Measurements from ENCODE around the gene ACAP3.

The ACAP3 gene

GRCh38 chr1:1280782-1281481, 26.8 kb downstream of the ACAP3 start:
- in situ Hi-C loops (cut with MboI; ENCODE audit: low sequenced_read_pairs) = no loop called here
- H3K9me3 ChIP-seq = peaks cover 9% of the 10 kb centered on the region; the same call in 1 of the 2 replicates
- no peak for DNase-seq (ENCODE audit: low spot score in 2 of 2)
- no peaks in the 10 kb centered on the region for H3K27me3 ChIP-seq (ENCODE audit: low read depth)
- no peaks in the 10 kb centered on the region for H3K36me3 ChIP-seq (replicated peaks)
- H3K4me1 ChIP-seq = no peaks in the 10 kb centered on the region
- no peak overlapping the region for H3K4me3 ChIP-seq

GRCh38 chr1:1279028-1279427, 28.7 kb downstream of the ACAP3 start:
- no peaks in the 10 kb centered on the region for H3K27me3 ChIP-seq (ENCODE audit: low read depth)
- H3K4me3 ChIP-seq = no peak overlapping the region
- DNase-seq (ENCODE audit: low spot score in 2 of 2) = no peak
- peaks cover 5% of the 10 kb centered on the region; the same call in 1 of the 2 replicates for H3K4me1 ChIP-seq
- H3K36me3 ChIP-seq (replicated peaks) = no peaks in the 10 kb centered on the region
- in situ Hi-C loops (cut with MboI; ENCODE audit: low sequenced_read_pairs) = no loop called here
- H3K9me3 ChIP-seq = peaks cover 14% of the 10 kb centered on the region; the same call in 1 of the 2 replicates

- no peaks in the 10 kb centered on the region for H3K36me3 ChIP-seq (replicated peaks)
- peaks cover 5% of the 10 kb centered on the region; the same call in 1 of the 2 replicates for H3K4me1 ChIP-seq
- peaks cover 14% of the 10 kb centered on the region; the same call in 1 of the 2 replicates for H3K9me3 ChIP-seq
- H3K27me3 ChIP-seq (ENCODE audit: low read depth) = no peaks in the 10 kb centered on the region
- DNase-seq (ENCODE audit: low spot score in 2 of 2) = no peak
- no peak overlapping the region for H3K4me3 ChIP-seq
- in situ Hi-C loops (cut with MboI; ENCODE audit: low sequenced_read_pairs) = no loop called here
Measured at GRCh38 chr1:1278620-1279019, 29.1 kb downstream of the ACAP3 start.

GRCh38 chr1:1275836-1276235, 31.9 kb downstream of the ACAP3 start:
- Histone ChIP-seq H3K9me3 (peaks cover 14% of the 10 kb centered on the region; the same call in 1 of the 2 replicates), H3K27me3 (ENCODE audit: low read depth) (no peaks in the 10 kb centered on the region), H3K4me3 (no peak overlapping the region), H3K4me1 (peaks cover 15% of the 10 kb centered on the region), H3K36me3 (replicated peaks) (peaks cover 8% of the 10 kb centered on the region)
- DNase-seq (ENCODE audit: low spot score in 2 of 2) = no peak
- in situ Hi-C loops (cut with MboI; ENCODE audit: low sequenced_read_pairs) = no loop called here

GRCh38 chr1:1274931-1275431, 32.7 kb downstream of the ACAP3 start:
- DNase-seq (ENCODE audit: low spot score in 2 of 2) = no peak
- peaks cover 16% of the 10 kb centered on the region for H3K36me3 ChIP-seq (replicated peaks)
- no peaks in the 10 kb centered on the region for H3K27me3 ChIP-seq (ENCODE audit: low read depth)
- in situ Hi-C loops (cut with MboI; ENCODE audit: low sequenced_read_pairs) = no loop called here
- H3K9me3 ChIP-seq = peaks cover 14% of the 10 kb centered on the region; the same call in 1 of the 2 replicates
- H3K4me1 ChIP-seq = peaks cover 17% of the 10 kb centered on the region
- no peak overlapping the region; the same call in 1 of the 2 replicates for H3K4me3 ChIP-seq

- H3K27me3 ChIP-seq (ENCODE audit: low read depth) = no peaks in the 10 kb centered on the region
- in situ Hi-C loops (cut with MboI; ENCODE audit: low sequenced_read_pairs) = no loop called here
- peaks cover 21% of the 10 kb centered on the region for H3K36me3 ChIP-seq (replicated peaks)
- H3K4me3 ChIP-seq = peak overlapping the region; percentile 81
- peaks cover 17% of the 10 kb centered on the region for H3K4me1 ChIP-seq
- no peak for DNase-seq (ENCODE audit: low spot score in 2 of 2)
- peaks cover 14% of the 10 kb centered on the region; the same call in 1 of the 2 replicates for H3K9me3 ChIP-seq
Measured at GRCh38 chr1:1274299-1274930, 33.3 kb downstream of the ACAP3 start.

- Histone ChIP-seq H3K36me3 (replicated peaks) (peaks cover 21% of the 10 kb centered on the region), H3K9me3 (peaks cover 14% of the 10 kb centered on the region; the same call in 1 of the 2 replicates), H3K4me1 (peaks cover 17% of the 10 kb centered on the region), H3K27me3 (ENCODE audit: low read depth) (no peaks in the 10 kb centered on the region), H3K4me3 (peak within 1 kb of the TSS; percentile 81)
- peak; percentile 78 to 97 for DNase-seq (ENCODE audit: low spot score in 2 of 2)
- in situ Hi-C loops (cut with MboI; ENCODE audit: low sequenced_read_pairs) = no loop called here
Measured at GRCh38 chr1:1273512-1274298, 34.0 kb downstream of the ACAP3 start, which contains the start of gene UBE2J2. UBE2J2 (minus strand) TSS chr1:1273854; CDS start chr1:1267992, 5,862 bp downstream.

- H3K27me3 ChIP-seq (ENCODE audit: low read depth) = no peaks in the 10 kb centered on the region
- H3K4me3 ChIP-seq = peak overlapping the region; percentile 81
- H3K9me3 ChIP-seq = peaks cover 14% of the 10 kb centered on the region; the same call in 1 of the 2 replicates
- in situ Hi-C loops (cut with MboI; ENCODE audit: low sequenced_read_pairs) = no loop called here
- no peak for DNase-seq (ENCODE audit: low spot score in 2 of 2)
- H3K4me1 ChIP-seq = peaks cover 17% of the 10 kb centered on the region
- H3K36me3 ChIP-seq (replicated peaks) = peaks cover 21% of the 10 kb centered on the region
Measured at GRCh38 chr1:1273209-1273511, 34.6 kb downstream of the ACAP3 start.

- H3K4me1 ChIP-seq = peaks cover 17% of the 10 kb centered on the region
- H3K36me3 ChIP-seq (replicated peaks) = peaks cover 26% of the 10 kb centered on the region
- no peak for DNase-seq (ENCODE audit: low spot score in 2 of 2)
- peaks cover 14% of the 10 kb centered on the region; the same call in 1 of the 2 replicates for H3K9me3 ChIP-seq
- peak overlapping the region; percentile 81 for H3K4me3 ChIP-seq
- no peaks in the 10 kb centered on the region for H3K27me3 ChIP-seq (ENCODE audit: low read depth)
- in situ Hi-C loops (cut with MboI; ENCODE audit: low sequenced_read_pairs) = no loop called here
Measured at GRCh38 chr1:1272341-1273208, 35.2 kb downstream of the ACAP3 start.

GRCh38 chr1:1270813-1271212, 36.9 kb downstream of the ACAP3 start:
- no peak for DNase-seq (ENCODE audit: low spot score in 2 of 2)
- Histone ChIP-seq H3K36me3 (replicated peaks) (peaks cover 40% of the 10 kb centered on the region), H3K27me3 (ENCODE audit: low read depth) (no peaks in the 10 kb centered on the region), H3K4me1 (peaks cover 17% of the 10 kb centered on the region), H3K4me3 (no peak overlapping the region), H3K9me3 (peaks cover 4% of the 10 kb centered on the region; the same call in 1 of the 2 replicates)
- in situ Hi-C loops (cut with MboI; ENCODE audit: low sequenced_read_pairs) = no loop called here

- Histone ChIP-seq H3K27me3 (ENCODE audit: low read depth) (no peaks in the 10 kb centered on the region), H3K36me3 (replicated peaks) (peaks cover 66% of the 10 kb centered on the region), H3K4me3 (no peak overlapping the region), H3K4me1 (peaks cover 12% of the 10 kb centered on the region), H3K9me3 (no peaks in the 10 kb centered on the region)
- no peak for DNase-seq (ENCODE audit: low spot score in 2 of 2)
- in situ Hi-C loops (cut with MboI; ENCODE audit: low sequenced_read_pairs) = no loop called here
Measured at GRCh38 chr1:1268284-1268682, 39.4 kb downstream of the ACAP3 start.

GRCh38 chr1:1267488-1268283, 40.0 kb downstream of the ACAP3 start:
- Histone ChIP-seq H3K27me3 (ENCODE audit: low read depth) (no peaks in the 10 kb centered on the region), H3K4me1 (peaks cover 12% of the 10 kb centered on the region), H3K4me3 (no peak overlapping the region), H3K36me3 (replicated peaks) (peaks cover 72% of the 10 kb centered on the region), H3K9me3 (no peaks in the 10 kb centered on the region)
- in situ Hi-C loops (cut with MboI; ENCODE audit: low sequenced_read_pairs) = no loop called here
- DNase-seq (ENCODE audit: low spot score in 2 of 2) = no peak
